ENCODE measurements around the gene RNF5. TPM values are rescaled to one million over a fixed set of nuclear protein-coding genes. Genes with fewer than 3 reads are reported as not detected.

RNF5 gene
- total and polyA plus RNA-seq, 12 donors: 53.0 to 132 (median 82.7) TPM

GRCh38 chr6:32202186-32202585, 24.0 kb downstream of the RNF5 start:
- DNase-seq (no peak), ATAC-seq (no peak)
- intact Hi-C loops (cut with DNase I): no loop called here
- Histone ChIP-seq H3K27me3 (peaks cover 0 to 10% (median 0%) of the 10 kb centered on the region in 7 donors), H3K4me3 (no peak overlapping the region), H3K36me3 (peaks cover 0 to 94% (median 5%) of the 10 kb centered on the region in 9 donors), H3K4me1 (peaks cover 2 to 17% (median 6%) of the 10 kb centered on the region in 9 donors), H3K9me3 (no peaks in the 10 kb centered on the region), H3K27ac (no peak overlapping the region)
- no peak for TF ChIP-seq CTCF (IDR thresholded peaks at IDR 0.05)
- WGBS, 2 donors: 88 to 89% methylated on average over 9 of the region's 9 CpGs

GRCh38 chr6:32203426-32204267, 25.4 kb downstream of the RNF5 start:
- Histone ChIP-seq H3K4me1 (peaks cover 0 to 9% (median 0%) of the 10 kb centered on the region in 9 donors), H3K4me3 (no peak overlapping the region), H3K36me3 (peaks cover 0 to 97% (median 5%) of the 10 kb centered on the region in 9 donors), H3K9me3 (no peaks in the 10 kb centered on the region), H3K27ac (no peak overlapping the region), H3K27me3 (peaks cover 0 to 10% (median 0%) of the 10 kb centered on the region in 7 donors)
- whole genome bisulfite sequencing, 2 donors: 83 to 86% methylated on average over 9 of the region's 9 CpGs
- intact Hi-C loops (cut with DNase I): no loop called here
- no peak for DNase-seq
- ATAC-seq: no peak
- TF ChIP-seq CTCF (IDR thresholded peaks at IDR 0.05): no peak

- peaks cover 0 to 97% (median 5%) of the 10 kb centered on the region in 9 donors for H3K36me3 ChIP-seq
- TF ChIP-seq CTCF (IDR thresholded peaks at IDR 0.05): no peak
- DNase-seq: no peak
Observed at GRCh38 chr6:32204268-32204715, 26.1 kb downstream of the RNF5 start.

GRCh38 chr6:32208996-32209395, 30.8 kb downstream of the RNF5 start:
- H3K4me3 ChIP-seq: no peak overlapping the region
- peaks cover 0 to 97% (median 0%) of the 10 kb centered on the region in 9 donors for H3K36me3 ChIP-seq
- no peak for DNase-seq
- peaks cover 0 to under 1% (median 0%) of the 10 kb centered on the region in 9 donors for H3K4me1 ChIP-seq
- intact Hi-C loops (cut with DNase I): no loop called here
- H3K27ac ChIP-seq: no peak overlapping the region
- ATAC-seq: no peak
- TF ChIP-seq CTCF (IDR thresholded peaks at IDR 0.05): no peak
- H3K9me3 ChIP-seq: no peaks in the 10 kb centered on the region
- H3K27me3 ChIP-seq: no peaks in the 10 kb centered on the region
- WGBS, 2 donors: 74 to 95% methylated on average over 1 of the region's 1 CpG

More at GRCh38 chr6:32204268-32204715, 26.1 kb downstream of the RNF5 start:
- peaks cover 0 to 9% (median 0%) of the 10 kb centered on the region in 9 donors for H3K4me1 ChIP-seq
- H3K27me3 ChIP-seq: peaks cover 0 to 10% (median 0%) of the 10 kb centered on the region in 7 donors
- intact Hi-C loops (cut with DNase I): no loop called here
- 85 to 89% methylated on average over 3 of the region's 3 CpGs for WGBS, 2 donors
- H3K4me3 ChIP-seq: no peak overlapping the region
- no peaks in the 10 kb centered on the region for H3K9me3 ChIP-seq
- no peak for ATAC-seq
- no peak overlapping the region for H3K27ac ChIP-seq

Data from heart right ventricle (tissue), 16 donors.